Activated B cell treated with CpG ODN at 0.5 μM for 24 hours (primary cell): ENCODE measurements around the gene MIPEP. TPM values are rescaled to one million over a fixed set of nuclear protein-coding genes. Genes with fewer than 3 reads are reported as not detected.

Source experiments
- ATAC-seq: fragments of 200-7000 bp; cut with Tn5 transposase; one replicate; pipeline ENCODE4 v1.10.0; 2021; ENCODE audit warnings: low read depth, mild to moderate bottlenecking, moderate library complexity
- CTCF ChIA-PET: fragments of 350-600 bp; sonication (Branson Sonifier 250); formaldehyde crosslinking; loops from one replicate; lab custom pipeline; 2021; ENCODE audit warnings: antibody characterized with exemption; lab: Charles Lee
- POLR2A ChIA-PET: fragments of 350-600 bp; sonication (Branson Sonifier 250); formaldehyde crosslinking; loops from one replicate; lab custom pipeline; 2021; ENCODE audit warnings: antibody characterized with exemption; lab: Charles Lee
- DNase-seq: peaks from one replicate; pipeline ENCODE4 v3.0.0; 2022
- H3K27ac Mint-ChIP-seq: one replicate; pipeline ENCODE4 v1.8.0; 2020; ENCODE audit warnings: mixed read lengths
- H3K27me3 Mint-ChIP-seq: one replicate; pipeline ENCODE4 v1.8.0; 2021; ENCODE audit warnings: mixed read lengths
- H3K36me3 Mint-ChIP-seq: one replicate; pipeline ENCODE4 v1.8.0; 2021; ENCODE audit warnings: low read depth, mixed read lengths
- H3K4me1 Mint-ChIP-seq: one replicate; pipeline ENCODE4 v1.8.0; 2021; ENCODE audit warnings: mixed read lengths
- H3K4me3 Mint-ChIP-seq: one replicate; pipeline ENCODE4 v1.8.0; 2020; ENCODE audit warnings: mild to moderate bottlenecking, mixed read lengths
- H3K9me3 Mint-ChIP-seq: one replicate; pipeline ENCODE4 v1.8.0; 2020; ENCODE audit warnings: mixed read lengths
- intact Hi-C: fragments of 100-400 bp; cut with micrococcal nuclease; formaldehyde crosslinking; loops from one replicate; pipeline ENCODE4 v1.15.1; 2024
- total RNA-seq: library from RNA; stranded (reverse); gene quantifications from 2 replicates; pipeline ENCODE4 v1.2.3, GENCODE V29; 2022
- TF ChIP-seq, protein P1 (sequence below): fragments of 200-600 bp; IDR thresholded peaks from one replicate; pipeline ENCODE4 v1.8.0; 2022; ENCODE audit warnings: antibody characterized with exemption, mild to moderate bottlenecking

Gene MIPEP
- total RNA-seq, 1 donor from 2014 or later = 19.7 TPM

DNA sequence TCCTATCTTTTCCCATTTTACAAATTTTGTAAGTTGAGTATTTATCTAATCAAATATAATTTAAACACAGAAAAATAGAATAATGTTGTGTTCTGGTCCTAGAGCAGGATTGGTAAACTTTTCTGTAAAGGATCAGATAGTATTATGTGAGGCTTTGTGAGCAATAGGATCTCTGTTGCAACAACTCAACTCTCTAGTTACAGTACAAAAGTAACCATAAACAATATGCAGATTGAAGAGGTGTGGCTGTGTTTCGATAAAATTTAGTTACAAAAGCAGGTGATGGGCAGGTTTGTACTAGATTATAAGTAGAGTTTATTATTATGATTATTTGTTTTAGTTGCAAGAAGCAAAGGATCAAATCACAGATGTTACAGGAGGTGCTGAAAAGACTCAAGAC is 23.3 kb upstream of the MIPEP start:
- CTCF ChIA-PET = no interaction called here
- H3K27ac Mint-ChIP-seq = no peak overlapping the region
- no peak for ATAC-seq
- H3K4me1 Mint-ChIP-seq = no peaks in the 10 kb centered on the region
- peaks cover 39% of the 10 kb centered on the region for H3K27me3 Mint-ChIP-seq
- intact Hi-C loops = no loop called here
- TF ChIP-seq, protein P1, sequence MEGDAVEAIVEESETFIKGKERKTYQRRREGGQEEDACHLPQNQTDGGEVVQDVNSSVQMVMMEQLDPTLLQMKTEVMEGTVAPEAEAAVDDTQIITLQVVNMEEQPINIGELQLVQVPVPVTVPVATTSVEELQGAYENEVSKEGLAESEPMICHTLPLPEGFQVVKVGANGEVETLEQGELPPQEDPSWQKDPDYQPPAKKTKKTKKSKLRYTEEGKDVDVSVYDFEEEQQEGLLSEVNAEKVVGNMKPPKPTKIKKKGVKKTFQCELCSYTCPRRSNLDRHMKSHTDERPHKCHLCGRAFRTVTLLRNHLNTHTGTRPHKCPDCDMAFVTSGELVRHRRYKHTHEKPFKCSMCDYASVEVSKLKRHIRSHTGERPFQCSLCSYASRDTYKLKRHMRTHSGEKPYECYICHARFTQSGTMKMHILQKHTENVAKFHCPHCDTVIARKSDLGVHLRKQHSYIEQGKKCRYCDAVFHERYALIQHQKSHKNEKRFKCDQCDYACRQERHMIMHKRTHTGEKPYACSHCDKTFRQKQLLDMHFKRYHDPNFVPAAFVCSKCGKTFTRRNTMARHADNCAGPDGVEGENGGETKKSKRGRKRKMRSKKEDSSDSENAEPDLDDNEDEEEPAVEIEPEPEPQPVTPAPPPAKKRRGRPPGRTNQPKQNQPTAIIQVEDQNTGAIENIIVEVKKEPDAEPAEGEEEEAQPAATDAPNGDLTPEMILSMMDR = no peak
- no peak for DNase-seq
- POLR2A ChIA-PET = no interaction called here
- peaks cover 2% of the 10 kb centered on the region for H3K9me3 Mint-ChIP-seq
- no peak overlapping the region for H3K4me3 Mint-ChIP-seq
- no peaks in the 10 kb centered on the region for H3K36me3 Mint-ChIP-seq

DNA sequence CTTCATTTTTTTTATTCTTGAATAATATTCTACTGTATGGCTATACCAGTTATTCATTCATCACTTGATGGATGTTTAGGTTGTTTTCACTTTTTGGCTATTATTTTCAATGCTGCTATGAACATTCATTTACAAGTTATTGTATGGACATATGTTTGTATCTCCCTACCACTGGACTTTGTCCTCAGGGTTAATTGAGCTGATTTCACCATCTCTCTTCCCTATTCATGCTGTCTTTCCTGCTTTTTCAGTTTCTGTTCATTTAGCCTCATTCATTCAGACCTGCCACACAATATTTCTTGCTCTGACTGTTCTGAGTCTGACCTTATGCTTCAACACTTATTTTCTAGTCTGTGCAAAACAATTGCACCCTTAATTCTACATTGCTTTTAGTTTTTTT is 20.4 kb upstream of the MIPEP start:
- intact Hi-C loops = no loop called here
- POLR2A ChIA-PET = no interaction called here

DNA sequence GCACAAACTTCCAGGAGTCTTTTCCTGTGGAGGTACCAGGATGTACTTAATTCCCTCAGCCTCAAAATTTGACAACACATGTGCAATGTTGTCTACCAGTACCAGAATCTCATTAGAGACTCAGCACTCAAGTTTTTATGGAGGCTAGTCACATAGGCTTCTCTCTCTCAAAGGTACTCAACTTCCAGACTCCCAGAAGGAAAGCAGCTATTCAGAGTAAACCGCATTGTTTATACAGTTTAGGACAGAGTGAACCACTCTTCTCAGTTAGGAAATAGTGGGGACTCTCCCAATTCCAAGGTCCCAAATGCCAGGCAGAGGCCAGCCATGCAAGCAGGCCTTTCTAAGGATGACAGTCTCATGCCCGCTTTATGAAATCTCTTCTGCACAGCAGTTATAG is 16.6 kb upstream of the MIPEP start:
- Mint-ChIP-seq H3K27ac (no peak overlapping the region), H3K4me1 (peaks cover 4% of the 10 kb centered on the region), H3K4me3 (no peak overlapping the region), H3K27me3 (peaks cover 37% of the 10 kb centered on the region), H3K9me3 (no peaks in the 10 kb centered on the region), H3K36me3 (no peaks in the 10 kb centered on the region)
- intact Hi-C loops = no loop called here
- ChIA-PET CTCF (no interaction called here), POLR2A (no interaction called here)
- DNase-seq (no peak), ATAC-seq (no peak)
- TF ChIP-seq, protein P1 = no peak

More for the DNA sequence above, 20.4 kb upstream of the MIPEP start:
- Mint-ChIP-seq H3K9me3 (no peaks in the 10 kb centered on the region), H3K4me1 (no peaks in the 10 kb centered on the region), H3K27ac (no peak overlapping the region), H3K27me3 (peaks cover 33% of the 10 kb centered on the region), H3K36me3 (no peaks in the 10 kb centered on the region), H3K4me3 (no peak overlapping the region)
- CTCF ChIA-PET = no interaction called here
- DNase-seq = no peak
- TF ChIP-seq, protein P1 = no peak
- no peak for ATAC-seq

DNA sequence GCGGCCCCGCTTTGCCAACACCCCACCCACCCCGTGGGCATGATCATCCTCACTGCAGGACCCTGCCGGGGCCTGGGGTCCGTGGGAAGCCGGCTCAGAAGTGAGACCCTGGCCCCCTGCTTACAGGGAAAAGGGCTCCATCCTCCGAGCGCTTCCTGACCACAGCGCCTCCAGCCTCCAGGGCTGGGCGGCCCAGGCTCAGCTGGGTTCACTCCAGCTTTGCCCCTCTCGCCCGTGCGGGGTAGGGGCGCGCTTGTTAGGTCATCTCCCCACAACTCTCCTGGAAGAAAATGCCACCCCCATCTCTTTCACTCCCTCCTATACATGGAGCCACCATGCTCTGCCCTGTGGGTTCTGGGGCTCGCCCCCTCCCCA is 14.7 kb upstream of the MIPEP start:
- H3K27me3 Mint-ChIP-seq = peaks cover 28% of the 10 kb centered on the region
- H3K27ac Mint-ChIP-seq = no peak overlapping the region
- H3K4me1 Mint-ChIP-seq = peaks cover 4% of the 10 kb centered on the region
- ATAC-seq (no peak), DNase-seq (no peak)
- ChIA-PET POLR2A (no interaction called here), CTCF (no interaction called here)
- no peak overlapping the region for H3K4me3 Mint-ChIP-seq
- TF ChIP-seq, protein P1 = no peak
- intact Hi-C loops = no loop called here
- no peaks in the 10 kb centered on the region for H3K36me3 Mint-ChIP-seq
- no peaks in the 10 kb centered on the region for H3K9me3 Mint-ChIP-seq

DNA sequence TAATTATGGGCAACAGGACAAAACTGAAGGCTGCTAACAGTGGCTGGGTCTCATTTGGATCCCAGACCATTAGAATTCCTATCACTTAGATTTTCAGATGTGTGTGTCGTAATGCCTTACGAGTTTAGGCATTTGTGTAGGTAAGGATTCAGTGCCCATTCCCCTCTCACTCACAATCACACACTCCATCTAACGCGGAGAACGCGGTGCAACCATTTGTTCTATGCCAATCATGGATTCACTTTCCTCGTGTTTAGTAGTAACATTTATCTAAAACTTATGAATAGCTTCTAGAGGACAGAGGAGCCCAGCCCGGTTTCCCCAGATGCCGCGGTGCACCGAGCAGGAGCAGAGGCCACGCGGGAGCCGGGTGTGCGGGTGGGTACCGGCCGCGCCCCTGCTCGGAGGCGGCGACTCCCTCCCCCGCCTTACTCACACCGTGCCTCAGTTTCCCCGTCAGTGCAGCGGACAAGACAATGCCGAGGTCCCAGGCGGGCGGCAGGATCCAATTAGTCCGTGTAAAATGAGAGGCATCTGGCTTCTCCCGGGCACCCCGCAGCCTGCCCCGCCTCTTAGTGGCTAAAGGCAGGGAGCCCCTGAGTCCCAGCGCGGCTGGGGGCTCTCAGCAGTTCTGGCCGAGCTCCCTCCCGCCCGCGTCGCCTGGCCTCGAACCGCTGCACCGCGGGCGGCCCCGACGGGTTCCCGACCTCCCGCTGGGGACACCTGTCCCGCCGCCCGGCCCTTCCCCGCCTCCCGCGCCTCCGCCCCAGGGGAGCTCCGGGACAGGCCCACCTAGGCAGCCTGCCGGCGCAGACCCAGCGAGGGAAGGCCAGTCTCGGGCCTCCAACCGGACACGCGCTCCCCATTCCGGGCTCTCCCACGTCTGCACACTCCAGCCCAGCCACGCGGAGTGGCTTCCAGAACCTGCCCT is 14.0 kb upstream of the MIPEP start:
- ChIA-PET POLR2A (no interaction called here), CTCF (interaction anchor here (1.2 kb wide), 1 partner anchor 437 kb away, joined by 3 read pairs; no protein-coding TSS in a partner anchor)
- Mint-ChIP-seq H3K4me3 (no peak overlapping the region), H3K4me1 (peaks cover 4% of the 10 kb centered on the region), H3K27me3 (peaks cover 28% of the 10 kb centered on the region), H3K36me3 (no peaks in the 10 kb centered on the region), H3K9me3 (no peaks in the 10 kb centered on the region), H3K27ac (no peak overlapping the region)
- ATAC-seq = no peak
- TF ChIP-seq, protein P1 = no peak
- DNase-seq = no peak
- intact Hi-C loops = no loop called here
